GM18520 (cell line): Measurements from ENCODE around the gene KRTAP5-4.
"Not testable (repeated sequence)": the region's sequence is repeated elsewhere in the genome, so short reads cannot be mapped to it uniquely, and the experiment has no call there.

Experiments used
- ATAC-seq: cut with Tn5 transposase; IDR thresholded peaks from one replicate; pipeline ENCODE4 v1.9.1; 2021; ENCODE audit not compliant: unreplicated experiment

The KRTAP5-4 gene

DNA sequence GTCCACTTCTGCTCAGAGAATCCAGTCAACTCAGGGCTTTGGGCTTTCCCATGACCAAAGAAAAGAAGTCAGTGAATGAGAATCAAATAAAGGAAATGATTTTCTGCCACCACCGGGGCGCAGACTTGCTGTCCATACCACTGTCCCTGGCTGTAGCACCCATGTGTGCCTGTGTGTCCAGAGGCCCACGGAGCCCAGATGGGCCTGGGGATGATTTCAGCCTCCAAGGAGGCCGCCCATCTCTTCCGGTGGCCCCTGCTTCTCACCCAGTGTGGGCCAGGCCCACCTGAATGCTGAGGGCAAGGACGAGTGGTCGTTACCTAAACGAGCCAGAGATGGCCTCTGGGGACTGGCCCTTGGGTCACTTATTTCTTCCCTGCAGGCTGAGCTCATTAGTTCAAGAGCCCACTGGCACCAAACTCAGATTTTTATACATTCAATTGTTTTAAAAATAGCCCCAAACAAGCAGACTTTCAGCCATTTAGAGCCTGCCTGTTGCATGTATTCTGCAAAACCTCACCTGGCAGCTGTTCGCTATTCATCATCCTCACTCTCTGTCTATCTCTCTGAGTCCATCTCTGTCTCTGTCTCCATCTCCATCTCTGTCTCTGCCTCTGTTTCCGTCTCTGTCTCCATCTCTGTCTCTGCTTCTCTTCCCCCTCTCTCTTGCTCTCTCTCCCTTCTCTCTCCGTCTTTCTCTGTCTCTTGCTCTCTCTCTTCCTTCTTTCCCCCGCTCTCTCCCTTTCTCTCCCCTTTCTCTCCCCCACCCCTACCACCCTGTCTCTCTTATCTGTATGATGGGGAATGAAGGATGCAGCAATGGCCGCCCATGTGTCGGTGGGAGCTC is 31.8 kb upstream of the KRTAP5-4 start:
- ATAC-seq: no peak

DNA sequence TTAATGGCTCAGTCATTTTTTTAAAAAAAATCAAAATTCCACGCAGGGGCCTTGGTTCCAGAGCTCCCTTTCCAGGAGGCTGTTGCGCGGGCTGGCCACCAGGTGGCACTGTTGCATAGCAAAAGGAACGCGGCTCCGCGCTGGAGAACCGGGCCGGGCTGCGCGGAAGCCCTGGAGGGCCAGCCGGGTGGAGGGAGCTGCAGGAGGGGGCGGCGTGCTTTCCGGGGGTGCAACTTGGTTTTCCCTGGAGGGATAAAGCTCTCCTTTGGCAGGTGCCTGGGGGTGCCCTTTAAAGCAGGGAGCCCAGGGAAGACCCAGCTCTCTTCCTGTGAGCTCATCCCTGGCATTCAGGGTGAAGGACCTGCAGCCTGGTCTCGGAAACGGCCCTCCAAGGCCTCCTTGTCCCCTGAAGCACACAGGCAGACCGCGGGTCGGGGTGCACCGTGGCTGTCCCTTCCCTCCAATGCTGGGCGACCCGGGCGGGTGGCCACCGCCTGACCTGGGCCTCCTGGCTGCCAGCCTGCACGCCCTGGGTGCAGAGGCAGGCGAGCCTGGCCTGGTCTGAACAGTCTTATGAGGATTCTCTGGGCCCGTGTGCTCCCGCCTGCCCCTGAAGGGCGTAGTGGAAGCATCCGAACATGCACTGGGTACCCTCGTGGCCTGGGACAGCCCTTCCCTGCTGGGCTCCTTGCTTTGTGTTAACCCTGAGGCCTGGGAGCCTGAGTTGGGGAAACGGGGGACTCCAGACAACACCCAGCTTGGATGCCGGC is 31.0 kb upstream of the KRTAP5-4 start:
- no peak for ATAC-seq

DNA sequence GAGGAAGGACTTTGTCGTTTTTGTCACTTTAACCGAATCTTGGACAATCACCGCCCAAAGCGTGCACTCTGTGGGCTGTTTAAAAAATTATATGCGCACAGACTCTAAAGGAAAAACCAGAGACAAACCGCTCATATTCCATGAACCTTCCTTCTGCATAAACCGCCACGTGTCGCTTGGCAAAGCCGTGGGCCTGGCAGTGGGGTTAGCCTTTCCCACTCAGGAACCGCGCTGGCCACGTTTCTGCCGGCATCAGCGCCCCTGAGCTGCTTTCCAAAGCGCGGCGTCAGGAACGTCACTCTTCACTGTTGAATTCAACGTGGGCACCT is 30.5 kb upstream of the KRTAP5-4 start:
- ATAC-seq: no peak

DNA sequence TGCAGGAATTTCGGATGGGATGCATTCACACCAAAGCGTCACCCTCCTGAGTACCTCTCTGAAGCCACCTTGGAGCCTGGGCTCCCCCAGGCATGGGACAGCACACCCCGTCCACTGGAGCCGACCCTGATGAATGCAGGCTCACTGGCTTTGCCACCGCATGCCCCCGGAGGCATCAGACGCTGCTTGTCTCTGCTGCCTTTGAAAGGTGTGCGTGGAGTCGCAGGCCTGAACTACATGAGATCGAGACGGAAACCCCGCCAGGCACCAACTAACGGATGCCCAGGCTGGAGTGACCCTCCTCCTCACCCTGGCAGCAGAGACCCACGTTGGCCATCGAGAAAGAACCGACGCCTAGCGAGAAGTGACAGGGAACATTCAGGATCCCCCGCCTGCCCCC is 30.1 kb upstream of the KRTAP5-4 start:
- no peak for ATAC-seq

DNA sequence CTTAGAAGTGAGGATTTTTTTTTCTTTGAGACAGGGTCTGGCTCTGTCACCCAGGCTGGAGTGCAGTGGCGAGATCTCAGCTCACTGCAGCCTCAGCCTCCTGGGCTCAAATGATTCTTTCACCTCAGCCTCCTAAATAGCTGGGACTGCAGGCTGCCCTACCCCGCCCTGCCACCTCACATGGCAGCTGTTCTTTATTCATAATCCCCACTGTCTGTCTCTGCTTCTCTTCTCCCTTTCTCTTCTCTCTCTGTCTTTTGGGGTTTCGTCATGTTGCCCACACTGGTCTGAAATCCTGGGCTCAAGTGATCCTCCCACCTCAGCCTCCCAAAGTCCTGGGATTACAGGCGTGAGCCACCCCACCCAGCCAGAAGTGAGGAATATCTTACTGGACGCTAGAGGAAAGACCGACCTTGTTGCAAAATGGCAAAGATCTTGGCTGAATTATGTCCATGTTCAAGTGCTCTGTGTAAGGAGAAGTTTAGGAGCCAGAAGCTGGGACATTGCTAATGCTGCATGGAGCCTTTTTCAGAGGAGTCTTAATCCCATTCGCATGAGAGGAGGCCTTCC is 29.6 kb upstream of the KRTAP5-4 start:
- ATAC-seq: no peak

DNA sequence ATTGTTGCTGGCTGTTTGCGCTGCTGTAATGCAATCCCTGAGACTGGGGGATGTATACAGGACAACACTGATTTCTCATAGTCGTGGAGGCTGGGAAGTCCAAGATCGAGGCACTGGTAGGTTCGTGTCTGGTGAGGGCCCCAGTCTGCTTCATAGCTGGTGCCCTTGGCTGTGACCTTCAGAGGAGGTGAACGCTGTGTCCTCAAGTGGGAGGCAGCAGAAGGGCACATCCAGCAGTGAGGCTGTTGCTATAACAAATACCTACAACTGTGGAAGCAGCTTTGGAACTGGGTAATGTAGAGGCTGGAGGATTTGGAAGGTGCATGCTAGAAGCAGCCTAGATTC is 29.0 kb upstream of the KRTAP5-4 start:
- ATAC-seq: no peak

DNA sequence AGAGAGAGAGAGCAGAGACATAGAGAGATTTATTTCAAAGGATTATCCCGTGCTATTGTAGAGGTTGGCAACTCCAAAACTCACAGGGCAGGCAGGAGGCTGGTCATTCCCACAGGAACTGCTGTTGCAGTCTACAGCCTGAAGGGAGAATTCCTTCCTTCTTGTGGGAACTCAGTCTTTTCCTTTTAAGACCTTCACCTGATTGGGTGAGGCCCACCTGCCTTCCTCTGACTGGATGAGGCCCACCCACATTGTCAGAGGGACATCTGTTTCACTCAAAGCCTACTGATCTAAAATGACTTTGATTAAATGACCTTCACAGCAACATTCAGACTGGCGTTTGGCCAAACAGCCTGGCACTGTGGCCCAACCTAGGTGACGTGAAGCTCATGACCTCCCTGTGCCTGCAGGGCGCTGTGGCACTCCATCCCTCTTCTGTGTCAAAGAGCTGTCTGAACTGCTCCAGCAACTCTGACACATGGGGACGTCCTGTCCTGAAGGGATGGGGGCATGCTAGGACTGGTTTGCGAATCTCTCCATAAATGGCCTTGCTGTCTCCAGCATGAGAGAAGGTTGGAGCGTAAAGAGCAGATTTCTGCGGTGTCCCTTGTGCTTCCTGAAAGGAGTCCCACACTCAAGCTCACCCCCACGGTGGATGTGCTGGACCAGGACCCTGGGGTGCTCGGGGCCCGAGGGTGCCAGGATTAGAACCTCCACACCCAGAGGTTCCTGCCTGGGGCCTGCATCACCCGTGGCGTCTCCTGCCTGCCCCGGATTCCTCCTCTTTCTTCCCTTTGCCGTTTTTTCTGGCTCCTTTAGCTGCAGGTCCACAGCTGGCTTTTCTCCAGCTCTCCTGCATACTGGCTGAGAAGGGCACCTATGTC is 28.3 kb upstream of the KRTAP5-4 start:
- no peak for ATAC-seq

DNA sequence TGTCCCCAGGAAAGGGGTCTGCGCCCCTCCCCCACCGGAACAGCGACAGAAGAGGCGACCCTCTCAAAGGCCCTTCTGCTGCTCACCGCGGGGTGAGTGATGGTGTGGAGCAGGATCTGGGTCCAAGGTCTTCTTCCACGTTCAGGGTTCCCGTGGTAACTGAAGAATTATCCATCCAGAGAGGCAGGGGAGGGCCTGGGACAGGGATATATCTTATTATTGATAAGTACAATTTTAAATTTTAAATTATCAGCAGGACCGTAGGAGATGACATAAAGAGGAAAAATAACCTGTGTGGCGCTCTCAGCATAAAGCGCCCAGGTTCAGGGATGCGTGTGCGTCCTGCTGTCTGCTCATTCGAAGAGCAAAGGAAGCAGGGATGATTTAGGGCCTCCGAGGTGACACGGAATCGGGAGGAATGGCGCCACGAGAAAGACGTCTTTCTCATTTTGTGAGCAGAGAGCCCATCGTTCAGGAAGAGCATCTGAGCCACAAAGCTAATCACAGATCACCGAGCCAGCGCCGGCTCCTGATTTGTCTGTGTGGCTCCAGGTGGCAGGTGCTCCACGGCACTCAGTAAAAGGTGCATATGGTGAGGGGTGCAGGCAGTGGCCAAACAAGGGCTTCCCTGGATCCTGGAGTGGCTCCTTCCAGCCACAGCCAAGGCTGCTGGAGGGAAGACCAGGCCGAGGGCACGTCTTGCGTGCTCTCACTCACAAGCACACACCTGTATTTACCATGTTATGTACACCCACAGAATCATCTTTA is 26.9 kb upstream of the KRTAP5-4 start:
- ATAC-seq: no peak

DNA sequence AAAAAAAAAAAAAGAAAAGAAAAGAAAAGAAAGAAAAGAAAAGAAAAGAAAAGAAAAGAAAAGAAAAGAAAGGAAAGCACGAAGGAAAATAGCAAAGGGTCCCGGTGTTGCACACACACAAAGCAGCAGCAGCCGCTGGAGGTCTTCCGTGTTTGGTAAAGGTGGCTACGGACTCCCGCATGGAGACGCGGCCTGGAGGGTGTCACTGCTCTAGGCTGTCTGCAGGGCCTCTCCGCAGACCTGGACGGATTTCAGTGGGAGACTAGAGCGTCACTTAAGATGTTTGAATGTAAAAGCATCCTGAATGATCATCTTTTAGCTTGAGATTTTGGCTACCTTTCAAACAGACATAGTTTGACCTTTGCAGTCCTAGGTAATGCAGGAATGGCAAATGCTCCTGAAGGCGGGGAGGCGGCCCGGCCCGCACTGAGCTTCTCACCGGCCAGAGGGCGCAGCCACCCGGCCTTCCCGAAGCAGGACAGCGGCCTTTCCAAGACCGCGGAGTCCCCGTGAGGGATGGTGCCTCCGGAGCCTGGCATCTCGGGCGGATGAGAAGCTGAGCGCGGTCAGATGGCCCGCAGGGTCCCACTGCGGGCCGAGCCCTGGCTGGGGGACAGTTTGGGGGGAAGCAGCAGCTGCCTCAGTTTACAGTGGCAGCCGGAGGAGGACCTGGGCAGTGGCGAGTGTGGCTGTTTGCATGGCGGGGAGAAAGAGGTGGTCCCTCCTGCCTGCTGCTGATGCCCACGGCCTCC is 26.1 kb upstream of the KRTAP5-4 start:
- ATAC-seq: no peak

DNA sequence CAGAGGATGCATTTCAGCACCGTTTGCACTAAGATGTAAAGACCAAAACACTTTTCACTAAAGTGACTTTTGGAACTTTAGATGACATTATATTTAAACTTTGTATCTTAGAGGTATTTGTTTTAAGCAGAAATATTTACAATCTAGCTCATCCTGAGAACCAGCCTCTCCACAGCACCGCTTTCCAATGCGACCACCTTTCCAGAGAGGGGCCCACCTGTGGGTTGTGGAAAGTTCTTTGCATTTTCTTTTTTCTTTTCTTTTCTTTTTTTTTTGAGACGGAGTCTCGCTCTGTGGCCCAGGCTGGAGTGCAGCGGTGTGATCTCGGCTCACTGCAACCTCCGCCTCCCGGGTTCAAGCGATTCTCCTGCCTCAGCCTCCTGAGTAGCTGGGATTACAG is 24.6 kb upstream of the KRTAP5-4 start:
- not testable (repeated sequence) for ATAC-seq

DNA sequence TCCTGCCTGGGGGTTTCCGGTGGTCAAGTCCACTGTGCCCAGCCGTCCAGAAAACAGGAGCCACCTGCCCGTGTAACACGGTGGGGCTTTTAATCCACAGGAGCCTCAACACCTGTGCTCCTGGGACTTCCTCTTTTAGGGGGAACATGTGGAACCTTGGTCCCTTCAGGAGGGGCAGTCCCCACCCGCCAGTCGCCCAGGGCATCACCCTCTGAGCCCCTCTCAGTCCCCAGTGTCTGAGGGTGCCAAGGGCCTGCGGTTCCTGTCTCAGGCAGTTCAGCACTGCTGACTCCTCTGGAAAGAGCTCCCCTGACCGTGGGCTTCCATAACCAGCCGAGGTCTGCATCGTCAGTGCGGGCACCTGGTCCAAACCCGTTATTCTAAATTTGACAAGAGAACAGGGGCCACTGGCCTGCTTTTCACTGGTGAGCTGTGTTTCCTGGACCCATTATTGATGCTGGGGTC is 23.5 kb upstream of the KRTAP5-4 start:
- no peak for ATAC-seq

DNA sequence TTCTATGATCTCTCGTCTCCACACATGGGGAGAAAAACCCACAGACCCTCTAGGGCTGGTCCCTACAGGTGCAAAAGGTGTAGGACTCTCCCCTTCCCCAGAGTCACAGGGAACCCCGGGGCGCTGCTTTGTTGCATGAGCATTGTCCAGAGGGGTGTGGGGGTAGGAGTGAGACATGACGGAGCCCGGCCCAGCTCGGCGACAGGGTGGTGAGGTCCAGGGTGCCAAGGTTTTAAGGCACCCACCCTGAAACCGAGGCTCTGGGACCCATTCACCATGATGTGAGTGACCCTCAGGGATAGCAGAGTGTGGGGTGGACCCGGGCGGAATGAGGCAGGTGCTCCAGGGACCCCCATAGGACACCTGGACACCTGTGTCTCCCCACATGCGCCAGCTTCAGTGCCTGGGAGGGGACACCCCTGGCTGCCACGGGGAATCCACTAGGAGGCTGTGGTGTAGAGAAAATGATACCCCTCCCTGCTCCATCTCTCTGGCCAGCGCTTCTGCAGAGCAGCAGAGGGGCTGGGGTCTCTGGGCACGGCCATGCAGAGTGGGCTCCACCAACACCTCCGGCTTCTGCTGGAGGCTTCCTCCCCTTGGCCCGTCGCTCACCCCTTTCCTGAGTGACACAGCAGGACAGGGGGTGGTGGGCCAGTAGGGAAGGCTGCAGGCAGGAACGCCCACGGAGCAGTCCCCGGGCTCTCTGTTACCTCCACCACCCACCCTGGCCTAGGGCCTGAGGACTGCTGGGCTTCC is 22.8 kb upstream of the KRTAP5-4 start:
- ATAC-seq: no peak

DNA sequence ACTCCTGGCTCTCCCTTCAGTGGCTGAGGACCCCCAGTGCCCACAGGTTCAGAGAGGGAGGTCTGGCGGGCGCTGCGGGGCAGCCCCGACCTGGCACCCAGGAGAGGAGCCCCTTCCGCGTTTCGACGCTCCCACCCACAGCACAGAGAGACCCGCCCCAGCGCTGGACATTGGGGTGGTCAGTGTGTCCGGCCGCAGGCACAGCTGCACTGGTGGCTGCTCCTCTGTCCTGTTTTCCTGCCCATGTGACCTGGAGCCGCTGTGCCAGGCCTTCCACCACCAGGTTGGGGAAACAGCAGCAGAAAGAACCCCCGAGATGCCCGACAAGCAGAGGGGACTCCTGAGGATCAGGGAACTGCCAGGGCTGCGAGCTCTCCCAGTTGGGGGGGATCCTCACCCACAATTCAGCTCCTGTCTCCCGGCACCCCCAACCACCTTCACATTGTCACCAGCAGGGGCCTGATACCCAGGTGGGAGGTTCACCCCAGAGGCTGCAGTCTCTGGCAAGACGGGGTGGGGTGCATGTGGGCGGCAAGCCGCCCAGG is 21.3 kb upstream of the KRTAP5-4 start:
- ATAC-seq: no peak

DNA sequence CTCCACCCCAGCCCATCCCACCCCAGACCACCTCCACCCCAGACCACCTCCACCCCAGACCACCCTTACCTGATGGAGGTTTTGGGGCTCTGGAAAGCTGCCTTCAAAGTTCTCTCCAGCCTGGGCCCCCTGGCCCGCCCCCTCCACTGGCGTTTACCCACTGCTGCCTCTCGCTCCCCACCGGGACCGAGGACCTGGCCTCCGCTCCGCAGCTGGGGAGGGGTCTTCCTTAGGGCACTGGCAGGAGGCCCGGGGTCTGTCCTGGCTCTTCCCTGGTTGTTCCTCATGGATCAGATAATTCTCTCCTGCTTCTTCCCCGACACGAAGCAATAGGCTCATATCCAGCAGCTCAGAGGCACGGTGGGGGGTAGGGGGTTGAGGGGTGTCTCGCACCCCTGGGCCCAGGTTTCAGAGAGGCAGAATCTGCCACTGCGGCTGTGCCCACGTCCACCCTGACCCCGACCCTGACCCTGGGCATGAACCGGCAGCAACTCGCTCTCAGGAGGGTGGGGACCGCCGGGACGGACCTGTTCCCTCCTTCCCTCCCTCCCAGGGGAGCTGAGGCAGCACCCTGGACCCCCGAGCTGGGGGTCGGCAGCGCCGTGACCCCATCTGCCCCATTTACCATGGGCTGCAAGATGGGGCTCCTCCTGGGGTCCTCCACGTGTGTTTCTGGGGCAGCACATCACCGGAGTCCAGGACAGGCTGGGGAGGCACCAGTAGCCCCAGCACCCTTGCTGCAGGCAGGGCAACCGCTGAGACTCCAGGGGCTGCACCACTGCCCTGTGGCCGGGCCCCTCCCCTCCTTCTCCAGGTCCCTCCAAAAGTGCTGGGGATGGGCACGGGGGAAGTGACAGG is 20.6 kb upstream of the KRTAP5-4 start:
- ATAC-seq: no peak

DNA sequence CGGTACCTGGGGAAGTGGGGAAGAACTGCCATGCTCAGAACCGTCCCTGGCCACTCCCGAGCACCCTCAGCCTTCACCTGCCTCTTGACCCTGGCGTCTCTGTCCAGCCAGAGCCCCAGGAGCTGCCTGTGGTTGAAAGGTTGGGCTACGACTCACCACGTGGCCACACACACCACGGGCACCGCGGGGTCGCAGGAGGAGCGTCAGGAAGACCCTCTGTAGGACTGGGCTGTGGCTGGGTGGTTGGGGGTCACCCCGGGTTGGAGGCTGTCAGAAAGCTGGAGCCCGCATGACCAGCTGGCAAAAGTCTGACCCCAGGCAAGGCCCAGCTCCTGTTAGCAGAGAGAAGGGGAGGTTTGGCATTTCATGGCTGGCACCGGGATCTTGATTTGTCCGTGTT is 19.2 kb upstream of the KRTAP5-4 start:
- ATAC-seq: no peak

DNA sequence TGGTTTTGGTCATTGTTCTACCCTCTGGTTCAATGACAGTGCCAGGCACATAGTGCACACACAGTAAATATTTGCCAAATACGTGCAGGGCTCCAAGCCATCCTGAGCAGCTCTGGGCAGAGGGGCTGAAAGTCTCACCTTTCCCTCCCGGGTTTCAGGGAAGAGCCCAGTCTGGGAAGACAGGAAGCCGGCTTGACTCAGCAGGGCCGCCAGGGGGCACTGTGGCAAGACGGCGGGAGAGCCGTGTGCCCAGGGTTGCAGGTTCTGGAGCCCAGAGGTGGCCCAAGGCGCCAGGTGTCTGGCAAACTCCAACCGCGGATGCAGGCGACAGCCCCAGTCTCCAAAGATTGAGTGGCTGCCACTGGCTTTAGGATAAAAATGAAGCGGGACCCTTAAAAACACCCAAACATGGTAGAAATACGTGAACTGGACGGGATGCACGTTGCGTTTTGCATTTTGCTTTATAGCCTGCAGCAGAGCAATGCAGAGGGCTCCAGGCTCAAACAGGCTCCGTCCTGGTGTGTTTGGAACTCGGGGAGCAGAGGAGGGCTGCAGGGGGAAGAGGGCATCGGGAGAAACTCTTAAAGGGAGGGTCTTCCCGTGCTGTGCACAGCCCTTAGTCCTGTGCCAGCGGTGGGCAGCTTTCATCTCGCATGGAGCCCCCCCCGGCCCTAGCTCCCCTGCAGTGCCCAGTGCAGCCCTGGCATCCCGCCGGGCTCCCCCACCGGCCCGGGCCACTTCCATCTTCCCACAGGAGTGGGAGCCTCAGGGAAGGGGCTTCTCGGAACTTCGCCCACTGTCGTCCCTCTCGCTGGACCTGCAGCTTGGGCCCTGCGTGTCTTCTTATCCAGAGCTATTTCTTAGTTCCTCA is 18.4 kb upstream of the KRTAP5-4 start:
- ATAC-seq: no peak

DNA sequence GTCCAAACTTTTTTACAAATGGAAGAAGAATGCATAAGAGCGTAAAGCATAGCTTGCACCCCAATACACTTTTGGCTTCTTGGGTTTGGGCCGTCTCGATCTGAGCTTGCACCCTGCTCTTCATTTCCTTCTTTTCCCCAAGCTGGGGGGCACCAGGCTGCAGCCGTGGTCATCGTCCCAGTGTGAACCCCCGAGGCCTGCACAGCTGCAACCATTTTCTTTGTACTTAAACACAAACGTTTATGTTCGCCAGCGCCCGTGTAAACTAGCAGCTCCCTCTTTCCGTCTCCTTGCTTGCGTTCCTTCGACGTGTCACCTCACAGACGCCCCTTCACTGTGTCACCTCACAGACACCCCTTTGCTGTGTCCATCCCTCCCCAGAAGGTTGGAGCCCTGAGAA is 17.7 kb upstream of the KRTAP5-4 start:
- ATAC-seq: no peak
